NT2/D1 (cell line): Measurements from ENCODE around the gene ARHGAP23.

Source experiments
- DNase-seq: peaks from one replicate; pipeline ENCODE4 v3.0.0-alpha.2; 2011; ENCODE audit warnings: low read depth, low spot score
- H3K27me3 ChIP-seq: 2 replicates; pipeline ENCODE4 v1.6.0; 2011; ENCODE audit warnings: mild to moderate bottlenecking; ENCODE audit not compliant: insufficient read length, insufficient read depth
- H3K36me3 ChIP-seq: 2 replicates; pipeline ENCODE4 v1.6.1; 2011; ENCODE audit warnings: mild to moderate bottlenecking, low read length, mixed read lengths; ENCODE audit not compliant: insufficient read depth, insufficient read length
- H3K4me1 ChIP-seq: 2 replicates; pipeline ENCODE4 v1.5.1; 2011; ENCODE audit not compliant: insufficient read depth, insufficient read length
- H3K4me3 ChIP-seq: 2 replicates; pipeline ENCODE4 v1.5.1; 2011; ENCODE audit warnings: low read depth; ENCODE audit not compliant: insufficient read length
- H3K9ac ChIP-seq: 2 replicates; pipeline ENCODE4 v1.6.0; 2011; ENCODE audit warnings: low read depth; ENCODE audit not compliant: insufficient read length
- H3K9me3 ChIP-seq: 2 replicates; pipeline ENCODE4 v1.5.1; 2011; ENCODE audit warnings: mild to moderate bottlenecking, low read length; ENCODE audit not compliant: insufficient read depth
- SUZ12 ChIP-seq: IDR thresholded peaks from 2 replicates; pipeline ENCODE4 v1.6.1; 2011; ENCODE audit not compliant: insufficient read length, insufficient read depth; ENCODE audit errors: extremely low read depth
- YY1 ChIP-seq: IDR thresholded peaks from 2 replicates; pipeline ENCODE4 v1.6.1; 2011; ENCODE audit not compliant: insufficient read length, insufficient read depth
- ZNF274 ChIP-seq: IDR thresholded peaks from 2 replicates; pipeline ENCODE4 v1.6.1; 2011; ENCODE audit warnings: mild to moderate bottlenecking, low read depth, low read length

The ARHGAP23 gene

GRCh38 chr17:38540514-38541045 is 112.3 kb downstream of the ARHGAP23 start:
- H3K27me3 ChIP-seq = peaks cover 2% of the 10 kb centered on the region
- TF ChIP-seq ZNF274 (no peak), SUZ12 (no peak), YY1 (no peak)

GRCh38 chr17:38541281-38541680 is 113.0 kb downstream of the ARHGAP23 start:
- Histone ChIP-seq H3K36me3 (no peaks in the 10 kb centered on the region), H3K9ac (no peak overlapping the region), H3K27me3 (no peaks in the 10 kb centered on the region), H3K4me3 (no peak overlapping the region), H3K4me1 (peaks cover 24% of the 10 kb centered on the region), H3K9me3 (no peaks in the 10 kb centered on the region)
- DNase-seq = no peak
- TF ChIP-seq ZNF274 (no peak), SUZ12 (no peak), YY1 (no peak)

More at GRCh38 chr17:38540514-38541045, 112.3 kb downstream of the ARHGAP23 start:
- Histone ChIP-seq H3K9ac (no peak overlapping the region), H3K4me1 (peaks cover 25% of the 10 kb centered on the region), H3K9me3 (no peaks in the 10 kb centered on the region), H3K36me3 (no peaks in the 10 kb centered on the region), H3K4me3 (no peak overlapping the region)
- no peak for DNase-seq

- TF ChIP-seq SUZ12 = no peak
- no peak for TF ChIP-seq ZNF274
- no peak for TF ChIP-seq YY1
These were observed 114.0 kb downstream of the ARHGAP23 start for GRCh38 chr17:38542286-38542685.

GRCh38 chr17:38543403-38544174 is 115.3 kb downstream of the ARHGAP23 start:
- Histone ChIP-seq H3K4me3 (no peak overlapping the region), H3K9me3 (no peaks in the 10 kb centered on the region), H3K27me3 (no peaks in the 10 kb centered on the region), H3K4me1 (peaks cover 29% of the 10 kb centered on the region), H3K9ac (no peak overlapping the region), H3K36me3 (no peaks in the 10 kb centered on the region)
- no peak for TF ChIP-seq YY1
- TF ChIP-seq SUZ12 = no peak
- no peak for TF ChIP-seq ZNF274
- DNase-seq = no peak

More at GRCh38 chr17:38542286-38542685, 114.0 kb downstream of the ARHGAP23 start:
- peaks cover 24% of the 10 kb centered on the region for H3K4me1 ChIP-seq
- no peaks in the 10 kb centered on the region for H3K27me3 ChIP-seq
- no peak overlapping the region for H3K9ac ChIP-seq
- no peak for DNase-seq
- H3K9me3 ChIP-seq = no peaks in the 10 kb centered on the region
- H3K4me3 ChIP-seq = no peak overlapping the region
- no peaks in the 10 kb centered on the region for H3K36me3 ChIP-seq

- TF ChIP-seq ZNF274 = no peak
- no peak for TF ChIP-seq SUZ12
- TF ChIP-seq YY1 = no peak
- Histone ChIP-seq H3K4me3 (no peak overlapping the region), H3K4me1 (peaks cover 32% of the 10 kb centered on the region), H3K27me3 (no peaks in the 10 kb centered on the region), H3K9me3 (no peaks in the 10 kb centered on the region), H3K36me3 (no peaks in the 10 kb centered on the region), H3K9ac (no peak overlapping the region)
- DNase-seq = no peak
These were observed 116.0 kb downstream of the ARHGAP23 start for GRCh38 chr17:38544175-38544838.

GRCh38 chr17:38544839-38545209 is 116.6 kb downstream of the ARHGAP23 start:
- Histone ChIP-seq H3K9me3 (no peaks in the 10 kb centered on the region), H3K36me3 (no peaks in the 10 kb centered on the region), H3K9ac (no peak overlapping the region), H3K4me3 (no peak overlapping the region), H3K27me3 (no peaks in the 10 kb centered on the region), H3K4me1 (peaks cover 34% of the 10 kb centered on the region)
- TF ChIP-seq ZNF274 (no peak), SUZ12 (no peak), YY1 (no peak)
- no peak for DNase-seq
